CD4-positive, CD25-positive, alpha-beta regulatory T cell (primary cell): Measurements from ENCODE around the gene ACAA1. TPM values are rescaled to one million over a fixed set of nuclear protein-coding genes. Genes with fewer than 3 reads are reported as not detected.
A peak's percentile ranks its signal among the peaks of the same experiment; 100 is the strongest.

ENCODE experiments used
- ATAC-seq, 2 donors: fragments of 150-1000 bp; cut with Tn5 transposase; one replicate each; pipeline ENCODE4 v1.10.0; 2021; ENCODE audit warnings: low read depth in 2 of 2, moderate number of reproducible peaks in 2 of 2, moderate library complexity in 1 of 2
- DNase-seq, 3 donors: peaks; one replicate each; pipeline versions ENCODE4 v3.0.0 to v3.0.0-alpha.2; 2012 to 2022; ENCODE audit warnings: mixed read lengths in 1 of 3
- H3K27ac ChIP-seq: one replicate; pipeline ENCODE4 v1.7.0; 2013; ENCODE audit warnings: mild to moderate bottlenecking, low read length; ENCODE audit not compliant: insufficient read depth, poor library complexity, severe bottlenecking
- H3K27me3 ChIP-seq: one replicate; pipeline ENCODE4 v1.7.0; 2013; ENCODE audit warnings: low read length; ENCODE audit not compliant: control insufficient read depth, insufficient read depth
- H3K36me3 ChIP-seq: one replicate; pipeline ENCODE4 v1.7.0; 2013; ENCODE audit warnings: mild to moderate bottlenecking, low read length, moderate library complexity; ENCODE audit not compliant: control insufficient read depth, insufficient read depth
- H3K4me1 ChIP-seq: 2 replicates; pipeline ENCODE4 v1.7.0; 2013; ENCODE audit warnings: mild to moderate bottlenecking, low read length; ENCODE audit not compliant: insufficient read depth, control insufficient read depth, poor library complexity, severe bottlenecking
- H3K4me3 ChIP-seq: one replicate; pipeline ENCODE4 v1.7.0; 2013; ENCODE audit warnings: low read depth, mild to moderate bottlenecking, low read length, moderate library complexity
- H3K9me3 ChIP-seq, 2 experiments: 1 replicate in 1 of 2; 2 replicates in 1 of 2; pipeline ENCODE4 v1.7.0; 2013; ENCODE audit warnings: low read length in 2 of 2, mild to moderate bottlenecking in 1 of 2, moderate library complexity in 1 of 2; ENCODE audit not compliant: control insufficient read depth in 2 of 2
- H3K27ac Mint-ChIP-seq, 3 donors: one replicate each; pipeline ENCODE4 v1.8.0; 2020 to 2022; ENCODE audit warnings: mild to moderate bottlenecking in 3 of 3, mixed read lengths in 3 of 3, moderate library complexity in 2 of 3
- H3K27me3 Mint-ChIP-seq: one replicate; pipeline ENCODE4 v1.8.0; 2022; ENCODE audit warnings: mild to moderate bottlenecking, mixed read lengths
- H3K36me3 Mint-ChIP-seq: one replicate; pipeline ENCODE4 v1.8.0; 2020; ENCODE audit warnings: mixed read lengths
- H3K4me1 Mint-ChIP-seq, 4 donors: one replicate each; pipeline ENCODE4 v1.8.0; 2020 to 2022; ENCODE audit warnings: mixed read lengths in 4 of 4, mild to moderate bottlenecking in 1 of 4
- H3K4me3 Mint-ChIP-seq, 4 donors: one replicate each; pipeline ENCODE4 v1.8.0; 2020 to 2022; ENCODE audit warnings: mild to moderate bottlenecking in 4 of 4, mixed read lengths in 4 of 4, moderate library complexity in 3 of 4
- H3K9me3 Mint-ChIP-seq, 7 donors: one replicate each; pipeline ENCODE4 v1.8.0; 2020 to 2022; ENCODE audit warnings: mixed read lengths in 7 of 7, mild to moderate bottlenecking in 3 of 7, moderate library complexity in 2 of 7
- polyA plus RNA-seq, 4 donors: library from polyadenylated mRNA; unstranded; fragments of 300-500 nt; fragmentation: Illumina TruSeq; gene quantifications; one replicate each; pipeline ENCODE4 v1.2.3, GENCODE V29; 2021
- total RNA-seq: library from RNA; stranded (reverse); gene quantifications from one replicate; pipeline ENCODE4 v1.2.3, GENCODE V29; 2022

The ACAA1 gene, protein sequence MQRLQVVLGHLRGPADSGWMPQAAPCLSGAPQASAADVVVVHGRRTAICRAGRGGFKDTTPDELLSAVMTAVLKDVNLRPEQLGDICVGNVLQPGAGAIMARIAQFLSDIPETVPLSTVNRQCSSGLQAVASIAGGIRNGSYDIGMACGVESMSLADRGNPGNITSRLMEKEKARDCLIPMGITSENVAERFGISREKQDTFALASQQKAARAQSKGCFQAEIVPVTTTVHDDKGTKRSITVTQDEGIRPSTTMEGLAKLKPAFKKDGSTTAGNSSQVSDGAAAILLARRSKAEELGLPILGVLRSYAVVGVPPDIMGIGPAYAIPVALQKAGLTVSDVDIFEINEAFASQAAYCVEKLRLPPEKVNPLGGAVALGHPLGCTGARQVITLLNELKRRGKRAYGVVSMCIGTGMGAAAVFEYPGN
- 80.7 TPM for total RNA-seq
- 10 to 100 TPM; 55.6 to 79.3 (median 67.2) TPM for polyA plus RNA-seq

DNA sequence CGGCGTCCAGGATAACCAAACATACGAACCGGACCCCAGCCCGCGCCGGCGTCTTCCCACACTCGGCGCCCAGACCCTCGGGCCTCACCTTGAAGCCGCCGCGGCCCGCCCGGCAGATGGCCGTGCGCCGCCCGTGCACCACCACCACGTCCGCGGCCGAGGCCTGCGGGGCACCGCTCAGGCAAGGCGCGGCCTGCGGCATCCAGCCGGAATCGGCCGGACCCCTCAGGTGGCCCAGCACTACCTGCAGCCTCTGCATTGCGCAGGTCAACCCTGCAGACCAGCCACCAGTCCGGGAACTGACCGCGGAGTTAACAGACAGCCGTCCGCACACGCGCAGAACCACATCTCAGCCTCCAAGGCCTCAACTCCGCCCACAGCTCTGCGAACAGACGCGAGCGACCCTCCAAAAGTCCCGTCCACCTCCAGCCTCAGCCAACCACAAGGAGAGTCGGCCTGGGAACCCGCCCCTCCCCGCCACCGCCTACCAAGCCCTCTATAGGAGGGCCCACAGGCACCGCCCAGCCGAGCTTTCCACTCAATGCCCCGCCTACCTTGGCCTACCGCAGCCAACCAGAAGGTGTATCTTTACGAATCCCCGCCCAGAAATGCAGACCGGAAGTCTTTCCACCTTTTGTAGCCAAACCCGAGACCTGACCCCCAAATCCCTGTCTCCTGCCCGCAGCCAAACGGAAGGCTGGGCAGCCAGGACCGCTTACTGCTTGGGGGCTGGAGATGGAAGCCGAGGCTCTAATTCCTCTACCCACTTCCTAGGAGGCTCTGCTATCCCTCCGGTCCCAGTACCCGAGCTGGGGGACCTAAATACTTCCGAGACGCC lies at the start of gene ACAA1:
TSS of gene ACAA1 (minus strand) at position 351 of the 838 bp plus-strand sequence. CDS start at position 259, 92 bp downstream.
- peaks cover 51% of the 10 kb centered on the region for H3K4me1 ChIP-seq
- ATAC-seq = peak; percentile 92
- H3K27ac Mint-ChIP-seq = peak within 1 kb of the TSS; percentile 96 to 98 (median 97)
- H3K36me3 Mint-ChIP-seq = peaks cover 21% of the 10 kb centered on the region
- H3K4me3 ChIP-seq = peak within 1 kb of the TSS; percentile 83
- no peaks in the 10 kb centered on the region for H3K9me3 ChIP-seq
- no peaks in the 10 kb centered on the region for H3K27me3 ChIP-seq
- H3K9me3 Mint-ChIP-seq = no peaks in the 10 kb centered on the region
- peak within 1 kb of the TSS; percentile 95 to 100 (median 98) for H3K4me3 Mint-ChIP-seq
- H3K4me1 Mint-ChIP-seq = peaks cover 9 to 84% (median 43%) of the 10 kb centered on the region in 4 donors
- H3K27ac ChIP-seq = peak within 1 kb of the TSS; percentile 85
- no peaks in the 10 kb centered on the region for H3K27me3 Mint-ChIP-seq
- DNase-seq = peak; percentile 95 to 99 (median 97)
- H3K36me3 ChIP-seq = peaks cover 36% of the 10 kb centered on the region

DNA sequence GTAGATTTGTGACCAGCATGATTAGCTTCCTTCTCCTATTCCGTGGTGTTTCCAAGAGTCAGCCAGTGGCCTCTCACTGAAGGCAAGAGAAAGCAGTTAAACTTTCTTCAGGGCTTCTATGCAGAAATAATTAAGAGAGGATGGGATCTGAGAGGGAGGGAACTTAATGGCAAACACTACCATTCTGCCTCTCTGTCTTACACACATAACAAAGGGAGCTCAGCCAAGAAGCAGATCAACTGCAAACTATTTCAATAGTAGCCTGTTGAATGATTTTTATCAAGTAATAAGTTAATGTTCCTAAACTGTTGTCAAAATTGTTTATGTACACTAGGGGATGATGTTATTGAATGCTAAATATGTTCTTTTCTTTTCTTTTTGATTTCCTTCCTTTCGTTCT lies 40.3 kb upstream of the ACAA1 start:
- Mint-ChIP-seq H3K4me1 (peaks cover 29 to 75% (median 54%) of the 10 kb centered on the region in 4 donors), H3K4me3 (no peak overlapping the region), H3K27ac (peak overlapping the region in 2 of 3 donors; percentile 15 to 42), H3K36me3 (peaks cover 23% of the 10 kb centered on the region), H3K27me3 (no peaks in the 10 kb centered on the region), H3K9me3 (peaks cover 0 to 1% (median 0%) of the 10 kb centered on the region in 7 donors)
- Histone ChIP-seq H3K36me3 (peaks cover 4% of the 10 kb centered on the region), H3K9me3 (no peaks in the 10 kb centered on the region), H3K4me3 (no peak overlapping the region), H3K4me1 (peaks cover 29% of the 10 kb centered on the region), H3K27me3 (no peaks in the 10 kb centered on the region), H3K27ac (no peak overlapping the region)
- ATAC-seq (no peak), DNase-seq (no peak)

DNA sequence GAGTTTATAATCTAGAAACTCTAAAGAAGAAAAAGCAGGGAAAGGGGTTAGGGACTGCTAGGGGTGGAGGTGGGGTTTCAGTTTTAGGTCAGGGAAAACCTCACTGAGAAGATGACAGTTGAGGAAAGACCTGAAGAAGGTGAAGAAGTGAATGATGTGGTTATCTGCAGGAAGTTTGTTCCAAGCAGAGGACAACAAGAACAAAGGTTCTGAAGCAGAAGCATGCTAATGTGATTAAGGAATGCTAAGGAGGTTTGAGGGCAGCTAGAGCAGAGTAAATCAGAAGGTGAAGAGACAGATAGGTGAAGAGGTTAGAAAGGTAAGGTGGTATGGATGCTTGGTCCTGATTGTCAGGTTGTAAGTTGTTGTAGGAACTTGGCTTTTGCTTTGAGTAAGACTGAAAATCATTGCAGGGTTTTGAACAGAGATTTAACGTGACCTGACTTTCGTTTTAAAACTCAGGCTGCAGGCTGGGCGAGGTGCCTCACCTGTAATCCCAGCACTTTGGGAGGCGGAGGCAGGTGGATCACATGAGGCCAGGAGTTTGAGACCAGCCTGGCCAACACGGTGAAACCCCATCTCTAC lies 37.0 kb upstream of the ACAA1 start:
- Mint-ChIP-seq H3K27ac (peak overlapping the region; percentile 62 to 88 (median 81)), H3K27me3 (no peaks in the 10 kb centered on the region), H3K36me3 (peaks cover 9% of the 10 kb centered on the region), H3K4me1 (peaks cover 38 to 82% (median 57%) of the 10 kb centered on the region in 4 donors), H3K4me3 (peak overlapping the region; percentile 4 to 60 (median 53)), H3K9me3 (no peaks in the 10 kb centered on the region)
- peaks cover under 1% of the 10 kb centered on the region for H3K36me3 ChIP-seq
- no peaks in the 10 kb centered on the region for H3K9me3 ChIP-seq
- peaks cover 50% of the 10 kb centered on the region for H3K4me1 ChIP-seq
- H3K4me3 ChIP-seq = peak overlapping the region; percentile 77
- ATAC-seq (peak in 1 of 2 donors; percentile 31), DNase-seq (peak in 1 of 3 donors; percentile 35)
- no peaks in the 10 kb centered on the region for H3K27me3 ChIP-seq
- peak overlapping the region; percentile 43 for H3K27ac ChIP-seq

DNA sequence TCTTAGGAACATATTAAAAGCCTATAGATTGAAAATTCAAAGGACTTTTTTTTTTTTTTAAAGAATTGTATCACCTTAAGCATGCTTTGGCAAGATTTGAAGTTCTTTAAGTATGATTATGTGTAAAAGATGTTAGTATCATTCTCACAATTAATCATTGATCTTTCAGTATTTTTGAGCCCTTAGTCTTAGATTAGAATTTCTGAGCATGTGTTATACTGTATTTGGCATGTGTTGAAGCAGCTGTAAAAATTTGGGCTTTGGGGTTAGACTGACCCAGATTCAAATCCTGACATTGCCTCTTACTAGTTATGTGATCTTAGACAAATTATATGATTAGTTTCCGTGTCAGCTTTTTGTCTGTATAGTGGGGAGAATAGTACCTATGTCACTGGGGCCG lies 34.7 kb upstream of the ACAA1 start:
- Mint-ChIP-seq H3K9me3 (no peaks in the 10 kb centered on the region), H3K27me3 (no peaks in the 10 kb centered on the region), H3K4me3 (peak overlapping the region in 1 of 4 donors; percentile 61), H3K36me3 (peaks cover 7% of the 10 kb centered on the region), H3K27ac (no peak overlapping the region), H3K4me1 (peaks cover 53 to 91% (median 69%) of the 10 kb centered on the region in 4 donors)
- Histone ChIP-seq H3K4me3 (no peak overlapping the region), H3K36me3 (no peaks in the 10 kb centered on the region), H3K27me3 (no peaks in the 10 kb centered on the region), H3K27ac (peak overlapping the region; percentile 36), H3K9me3 (no peaks in the 10 kb centered on the region), H3K4me1 (peaks cover 71% of the 10 kb centered on the region)
- no peak for DNase-seq
- ATAC-seq = no peak

DNA sequence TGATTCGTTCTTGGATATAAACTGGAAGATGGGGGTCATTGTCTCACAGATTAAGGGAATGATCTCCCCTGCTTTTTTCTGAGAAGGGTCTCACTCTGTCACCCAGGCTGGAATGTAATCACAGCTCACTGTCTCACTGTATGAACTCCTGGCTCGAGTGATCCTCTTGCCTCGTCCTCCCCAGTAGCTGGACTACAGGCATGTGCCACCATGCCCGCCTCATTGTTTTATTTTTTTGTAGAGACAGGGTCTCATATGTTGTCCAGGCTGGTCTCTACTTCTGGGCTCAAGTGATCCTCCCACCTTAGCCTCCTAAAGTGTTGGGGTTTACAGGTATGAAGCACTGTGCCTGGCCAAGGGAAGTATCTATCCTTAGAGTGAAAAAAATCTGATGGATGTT lies 33.8 kb upstream of the ACAA1 start:
- ATAC-seq (no peak), DNase-seq (no peak)
- Histone ChIP-seq H3K4me3 (no peak overlapping the region), H3K27me3 (no peaks in the 10 kb centered on the region), H3K9me3 (no peaks in the 10 kb centered on the region), H3K36me3 (no peaks in the 10 kb centered on the region), H3K27ac (no peak overlapping the region), H3K4me1 (peaks cover 73% of the 10 kb centered on the region)
- H3K27ac Mint-ChIP-seq = no peak overlapping the region
- no peaks in the 10 kb centered on the region for H3K27me3 Mint-ChIP-seq
- H3K4me3 Mint-ChIP-seq = peak overlapping the region in 2 of 4 donors; percentile 61 to 68
- H3K4me1 Mint-ChIP-seq = peaks cover 53 to 92% (median 73%) of the 10 kb centered on the region in 4 donors
- H3K9me3 Mint-ChIP-seq = no peaks in the 10 kb centered on the region
- H3K36me3 Mint-ChIP-seq = peaks cover 7% of the 10 kb centered on the region

DNA sequence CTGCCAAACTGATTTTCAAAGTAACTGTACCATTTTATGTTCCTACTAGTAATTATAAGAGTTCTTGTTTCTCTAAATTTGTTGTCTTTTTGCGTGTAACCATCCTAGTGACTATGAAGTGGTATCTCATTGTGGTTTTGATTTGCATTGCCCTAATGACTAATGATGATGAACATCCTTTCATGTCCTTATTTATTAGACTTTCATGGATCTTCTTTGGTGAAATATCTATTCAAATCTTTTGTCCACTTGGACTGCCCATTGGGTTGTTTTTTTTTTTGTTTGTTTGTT lies 32.0 kb upstream of the ACAA1 start:
- Histone ChIP-seq H3K9me3 (no peaks in the 10 kb centered on the region), H3K4me1 (peaks cover 73% of the 10 kb centered on the region), H3K4me3 (peak overlapping the region; percentile 72), H3K27ac (peak overlapping the region; percentile 29), H3K27me3 (no peaks in the 10 kb centered on the region), H3K36me3 (no peaks in the 10 kb centered on the region)
- Mint-ChIP-seq H3K27me3 (no peaks in the 10 kb centered on the region), H3K4me1 (peaks cover 46 to 88% (median 67%) of the 10 kb centered on the region in 4 donors), H3K27ac (peak overlapping the region; percentile 23 to 69 (median 38)), H3K4me3 (peak overlapping the region in 3 of 4 donors; percentile 49 to 94 (median 91)), H3K9me3 (no peaks in the 10 kb centered on the region), H3K36me3 (peaks cover 7% of the 10 kb centered on the region)
- no peak for ATAC-seq
- DNase-seq = peak in 1 of 3 donors; percentile 39
